Activated naive CD8-positive, alpha-beta T cell treated with anti-CD3 and anti-CD28 coated beads for 36 hours (primary cell): Measurements from ENCODE around the gene TMEM126A. TPM values are rescaled to one million over a fixed set of nuclear protein-coding genes. Genes with fewer than 3 reads are reported as not detected.
"Not testable (repeated sequence)": the region's sequence is repeated elsewhere in the genome, so short reads cannot be mapped to it uniquely, and the experiment has no call there.

Experiments used
- DNase-seq: peaks from one replicate; pipeline ENCODE4 v3.0.0; 2021
- H3K27ac Mint-ChIP-seq: one replicate; pipeline ENCODE4 v1.8.0; 2022; ENCODE audit warnings: mild to moderate bottlenecking, moderate library complexity, mixed read lengths
- H3K27me3 Mint-ChIP-seq: one replicate; pipeline ENCODE4 v1.8.0; 2022; ENCODE audit warnings: mild to moderate bottlenecking, mixed read lengths
- H3K36me3 Mint-ChIP-seq: one replicate; pipeline ENCODE4 v1.8.0; 2021; ENCODE audit warnings: mild to moderate bottlenecking, mixed read lengths
- H3K4me1 Mint-ChIP-seq: one replicate; pipeline ENCODE4 v1.8.0; 2021; ENCODE audit warnings: mixed read lengths
- H3K4me3 Mint-ChIP-seq: one replicate; pipeline ENCODE4 v1.8.0; 2022; ENCODE audit warnings: mild to moderate bottlenecking, moderate library complexity, mixed read lengths
- H3K9me3 Mint-ChIP-seq: one replicate; pipeline ENCODE4 v1.8.0; 2022; ENCODE audit warnings: mixed read lengths
- total RNA-seq, 2 experiments: library from RNA; stranded (reverse); gene quantifications; one replicate each; pipeline ENCODE4 v1.2.3, GENCODE V29; 2021

Gene TMEM126A
- 10 to 100 TPM; 53.7 to 55.9 TPM for total RNA-seq

GRCh38 chr11:85647604-85648299, at the start of gene TMEM126A:
TSS of gene TMEM126A (plus strand) at chr11:85647967. CDS start at chr11:85650256, 2,289 bp downstream.
- Mint-ChIP-seq H3K9me3 (no peaks in the 10 kb centered on the region), H3K4me1 (peaks cover 21% of the 10 kb centered on the region), H3K27ac (peak within 1 kb of the TSS; percentile 87), H3K36me3 (peaks cover 9% of the 10 kb centered on the region), H3K27me3 (peaks cover 11% of the 10 kb centered on the region), H3K4me3 (peak within 1 kb of the TSS; percentile 90)
- DNase-seq = peak; percentile 94

- H3K27ac Mint-ChIP-seq = no peak overlapping the region
- no peaks in the 10 kb centered on the region for H3K36me3 Mint-ChIP-seq
- no peak overlapping the region for H3K4me3 Mint-ChIP-seq
- H3K9me3 Mint-ChIP-seq = no peaks in the 10 kb centered on the region
- DNase-seq = no peak
- peaks cover 3% of the 10 kb centered on the region for H3K4me1 Mint-ChIP-seq
- no peaks in the 10 kb centered on the region for H3K27me3 Mint-ChIP-seq
Observed at GRCh38 chr11:85599083-85599482, 48.7 kb upstream of the TMEM126A start.

GRCh38 chr11:85602526-85603213, 45.1 kb upstream of the TMEM126A start:
- no peaks in the 10 kb centered on the region for H3K27me3 Mint-ChIP-seq
- no peak overlapping the region for H3K4me3 Mint-ChIP-seq
- peaks cover 3% of the 10 kb centered on the region for H3K4me1 Mint-ChIP-seq
- no peaks in the 10 kb centered on the region for H3K36me3 Mint-ChIP-seq
- H3K9me3 Mint-ChIP-seq = no peaks in the 10 kb centered on the region
- DNase-seq = no peak
- H3K27ac Mint-ChIP-seq = no peak overlapping the region

- Mint-ChIP-seq H3K4me3 (no peak overlapping the region), H3K36me3 (no peaks in the 10 kb centered on the region), H3K27me3 (no peaks in the 10 kb centered on the region), H3K27ac (no peak overlapping the region), H3K4me1 (peaks cover 3% of the 10 kb centered on the region), H3K9me3 (no peaks in the 10 kb centered on the region)
- DNase-seq = no peak
Observed at GRCh38 chr11:85603220-85603619, 44.5 kb upstream of the TMEM126A start.

- not testable (repeated sequence) for H3K4me3 Mint-ChIP-seq, H3K36me3 Mint-ChIP-seq, H3K9me3 Mint-ChIP-seq, H3K27me3 Mint-ChIP-seq, H3K27ac Mint-ChIP-seq, DNase-seq, H3K4me1 Mint-ChIP-seq
Observed at GRCh38 chr11:85606237-85606636, 41.5 kb upstream of the TMEM126A start.

GRCh38 chr11:85608621-85609020, 39.1 kb upstream of the TMEM126A start:
- not testable (repeated sequence) for H3K9me3 Mint-ChIP-seq, H3K4me3 Mint-ChIP-seq, H3K27ac Mint-ChIP-seq, H3K27me3 Mint-ChIP-seq, DNase-seq, H3K36me3 Mint-ChIP-seq, H3K4me1 Mint-ChIP-seq

- not testable (repeated sequence) for H3K27me3 Mint-ChIP-seq, H3K4me1 Mint-ChIP-seq, H3K9me3 Mint-ChIP-seq, H3K4me3 Mint-ChIP-seq, H3K27ac Mint-ChIP-seq, DNase-seq, H3K36me3 Mint-ChIP-seq
Observed at GRCh38 chr11:85609286-85609685, 38.5 kb upstream of the TMEM126A start.

- not testable (repeated sequence) for H3K4me1 Mint-ChIP-seq, H3K4me3 Mint-ChIP-seq, H3K36me3 Mint-ChIP-seq, H3K27ac Mint-ChIP-seq, H3K27me3 Mint-ChIP-seq, H3K9me3 Mint-ChIP-seq, DNase-seq
Observed at GRCh38 chr11:85611643-85612042, 36.1 kb upstream of the TMEM126A start.

GRCh38 chr11:85619499-85619898, 28.3 kb upstream of the TMEM126A start:
- no peaks in the 10 kb centered on the region for H3K9me3 Mint-ChIP-seq
- no peak overlapping the region for H3K4me3 Mint-ChIP-seq
- no peaks in the 10 kb centered on the region for H3K27me3 Mint-ChIP-seq

GRCh38 chr11:85620256-85620655, 27.5 kb upstream of the TMEM126A start:
- no peaks in the 10 kb centered on the region for H3K36me3 Mint-ChIP-seq
- H3K4me1 Mint-ChIP-seq = peaks cover 2% of the 10 kb centered on the region
- H3K27ac Mint-ChIP-seq = no peak overlapping the region
- H3K27me3 Mint-ChIP-seq = no peaks in the 10 kb centered on the region
- no peak for DNase-seq
- H3K9me3 Mint-ChIP-seq = no peaks in the 10 kb centered on the region
- no peak overlapping the region for H3K4me3 Mint-ChIP-seq

More at GRCh38 chr11:85619499-85619898, 28.3 kb upstream of the TMEM126A start:
- DNase-seq = no peak
- H3K4me1 Mint-ChIP-seq = no peaks in the 10 kb centered on the region
- no peaks in the 10 kb centered on the region for H3K36me3 Mint-ChIP-seq
- H3K27ac Mint-ChIP-seq = no peak overlapping the region

GRCh38 chr11:85626496-85626895, 21.3 kb upstream of the TMEM126A start:
- Mint-ChIP-seq H3K27ac (peak overlapping the region; percentile 99), H3K36me3 (peaks cover 8% of the 10 kb centered on the region), H3K4me3 (peak overlapping the region; percentile 98), H3K9me3 (no peaks in the 10 kb centered on the region), H3K4me1 (peaks cover 29% of the 10 kb centered on the region), H3K27me3 (no peaks in the 10 kb centered on the region)
- peak; percentile 15 for DNase-seq

GRCh38 chr11:85627332-85627997, 20.3 kb upstream of the TMEM126A start, which contains the start of gene DLG2:
TSS of gene DLG2 (minus strand) at chr11:85627344.
- Mint-ChIP-seq H3K36me3 (peaks cover 17% of the 10 kb centered on the region), H3K9me3 (no peaks in the 10 kb centered on the region), H3K4me1 (peaks cover 29% of the 10 kb centered on the region), H3K27ac (peak within 1 kb of the TSS; percentile 99), H3K4me3 (peak within 1 kb of the TSS; percentile 98), H3K27me3 (no peaks in the 10 kb centered on the region)
- peak; percentile 1 for DNase-seq

- Mint-ChIP-seq H3K4me1 (peaks cover 29% of the 10 kb centered on the region), H3K27ac (peak within 1 kb of the TSS; percentile 99), H3K36me3 (peaks cover 19% of the 10 kb centered on the region), H3K4me3 (peak within 1 kb of the TSS; percentile 98), H3K9me3 (no peaks in the 10 kb centered on the region), H3K27me3 (no peaks in the 10 kb centered on the region)
- DNase-seq = peak; percentile 97
Observed at GRCh38 chr11:85627998-85628770, 19.6 kb upstream of the TMEM126A start, which contains the start of gene TMEM126B. TSS of gene TMEM126B (plus strand) at chr11:85628593. CDS start at chr11:85628608, 15 bp downstream.

- peak; percentile 16 for DNase-seq
- no peaks in the 10 kb centered on the region for H3K27me3 Mint-ChIP-seq
Observed at GRCh38 chr11:85628771-85629341, 18.9 kb upstream of the TMEM126A start.

More at GRCh38 chr11:85628771-85629341, 18.9 kb upstream of the TMEM126A start:
- Mint-ChIP-seq H3K4me1 (peaks cover 31% of the 10 kb centered on the region), H3K27ac (peak overlapping the region; percentile 99), H3K4me3 (peak overlapping the region; percentile 98), H3K36me3 (peaks cover 22% of the 10 kb centered on the region), H3K9me3 (no peaks in the 10 kb centered on the region)
